ENCODE measurements around the gene RIC8B.

Gene RIC8B

DNA sequence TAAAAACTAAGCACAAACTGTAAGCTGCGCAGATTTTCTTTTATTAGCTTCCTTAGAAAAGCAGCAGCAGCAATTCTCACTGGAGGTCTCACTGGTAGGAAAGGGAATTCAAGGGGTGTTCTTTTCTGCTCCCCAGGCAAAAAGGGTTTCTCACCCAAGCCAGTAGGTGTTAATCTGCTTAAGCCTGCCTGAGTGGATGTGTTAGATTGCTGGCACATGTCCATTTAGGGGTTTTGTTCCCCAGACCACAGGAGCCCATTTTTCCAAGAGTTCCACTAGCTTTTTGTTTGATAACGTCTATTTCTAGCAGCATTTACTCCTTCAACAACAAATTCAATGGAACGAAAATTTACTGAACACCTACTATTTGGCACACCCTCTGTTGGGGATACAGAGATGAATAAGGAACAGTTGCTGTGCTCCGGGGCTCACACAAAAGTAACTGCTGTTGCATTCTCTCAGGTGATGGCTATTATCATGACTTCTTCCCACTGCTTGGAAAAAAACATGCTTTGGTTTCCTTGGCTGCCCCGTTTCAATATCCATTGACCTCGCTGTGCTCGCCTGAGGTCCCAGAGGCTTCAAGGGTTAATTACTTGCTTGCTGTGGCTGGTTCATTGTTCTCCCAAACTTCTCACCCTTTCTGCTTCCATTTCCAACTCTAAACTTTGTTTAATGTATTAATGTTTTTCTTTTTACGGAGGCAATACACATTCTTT lies 31.1 kb upstream of the RIC8B start:
- Mint-ChIP-seq H3K36me3 (ENCODE audit: low read depth) (peaks cover 4% of the 10 kb centered on the region), H3K27ac (no peak overlapping the region), H3K27me3 (ENCODE audit: low read depth, poor library complexity) (peaks cover 17% of the 10 kb centered on the region), H3K4me1 (peaks cover 21% of the 10 kb centered on the region), H3K4me3 (no peak overlapping the region), H3K9me3 (peaks cover 7% of the 10 kb centered on the region)
- DNase-seq = no peak
- TF ChIP-seq, protein P1, sequence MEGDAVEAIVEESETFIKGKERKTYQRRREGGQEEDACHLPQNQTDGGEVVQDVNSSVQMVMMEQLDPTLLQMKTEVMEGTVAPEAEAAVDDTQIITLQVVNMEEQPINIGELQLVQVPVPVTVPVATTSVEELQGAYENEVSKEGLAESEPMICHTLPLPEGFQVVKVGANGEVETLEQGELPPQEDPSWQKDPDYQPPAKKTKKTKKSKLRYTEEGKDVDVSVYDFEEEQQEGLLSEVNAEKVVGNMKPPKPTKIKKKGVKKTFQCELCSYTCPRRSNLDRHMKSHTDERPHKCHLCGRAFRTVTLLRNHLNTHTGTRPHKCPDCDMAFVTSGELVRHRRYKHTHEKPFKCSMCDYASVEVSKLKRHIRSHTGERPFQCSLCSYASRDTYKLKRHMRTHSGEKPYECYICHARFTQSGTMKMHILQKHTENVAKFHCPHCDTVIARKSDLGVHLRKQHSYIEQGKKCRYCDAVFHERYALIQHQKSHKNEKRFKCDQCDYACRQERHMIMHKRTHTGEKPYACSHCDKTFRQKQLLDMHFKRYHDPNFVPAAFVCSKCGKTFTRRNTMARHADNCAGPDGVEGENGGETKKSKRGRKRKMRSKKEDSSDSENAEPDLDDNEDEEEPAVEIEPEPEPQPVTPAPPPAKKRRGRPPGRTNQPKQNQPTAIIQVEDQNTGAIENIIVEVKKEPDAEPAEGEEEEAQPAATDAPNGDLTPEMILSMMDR (IDR thresholded peaks at IDR 0.05) = no peak

DNA sequence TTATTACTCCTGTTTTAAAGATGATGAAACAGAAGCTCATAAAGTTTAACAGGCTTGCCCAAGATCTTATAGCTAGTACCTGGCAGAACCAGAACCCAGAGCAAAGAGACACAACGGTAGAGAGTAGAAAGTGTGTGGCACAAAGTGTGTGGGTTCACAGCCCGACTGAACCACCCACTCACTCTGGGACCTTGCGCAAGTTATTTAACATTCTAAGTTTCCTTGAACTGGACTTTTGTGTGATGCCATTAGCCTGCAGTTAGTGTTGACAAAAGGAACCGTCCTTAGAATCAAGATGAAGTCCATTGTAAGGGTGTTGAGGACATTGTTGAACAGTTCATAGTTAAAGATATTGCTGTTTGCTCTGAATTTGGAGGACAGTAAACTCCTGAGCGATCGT lies 29.9 kb upstream of the RIC8B start:
- H3K27ac Mint-ChIP-seq = no peak overlapping the region
- H3K36me3 Mint-ChIP-seq (ENCODE audit: low read depth) = peaks cover 4% of the 10 kb centered on the region
- DNase-seq = no peak
- peaks cover 26% of the 10 kb centered on the region for H3K4me1 Mint-ChIP-seq
- peaks cover 22% of the 10 kb centered on the region for H3K27me3 Mint-ChIP-seq (ENCODE audit: low read depth, poor library complexity)
- H3K9me3 Mint-ChIP-seq = peaks cover 7% of the 10 kb centered on the region
- TF ChIP-seq, protein P1 (IDR thresholded peaks at IDR 0.05) = no peak
- H3K4me3 Mint-ChIP-seq = no peak overlapping the region

DNA sequence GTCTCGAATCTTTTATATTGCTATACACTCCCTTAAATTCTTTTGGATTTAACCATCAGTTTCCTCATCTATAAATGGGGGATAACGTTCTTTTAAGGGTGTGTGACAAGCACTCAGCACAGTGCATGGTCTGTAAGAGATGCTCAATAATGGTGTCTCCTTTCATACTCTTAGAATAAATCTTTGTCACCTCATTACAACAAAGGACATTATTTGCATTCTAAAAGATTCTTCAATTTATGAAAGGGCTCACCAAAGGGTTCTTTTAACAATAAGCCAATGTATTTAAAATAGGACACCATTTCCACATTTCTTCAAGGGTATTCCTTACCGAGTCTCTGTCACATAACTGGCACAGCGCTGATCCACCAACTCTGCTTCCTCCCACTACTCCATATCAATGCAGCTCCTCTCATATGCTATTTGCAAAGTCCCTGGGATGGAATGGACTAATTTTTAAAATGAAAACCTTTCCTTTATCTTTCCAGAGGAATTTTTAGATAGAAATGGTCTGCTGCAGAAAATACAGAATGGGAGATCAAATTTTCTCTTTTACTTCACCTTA lies 29.2 kb upstream of the RIC8B start:
- no peak for DNase-seq
- Mint-ChIP-seq H3K36me3 (ENCODE audit: low read depth) (peaks cover 4% of the 10 kb centered on the region), H3K27ac (no peak overlapping the region), H3K27me3 (ENCODE audit: low read depth, poor library complexity) (peaks cover 22% of the 10 kb centered on the region), H3K9me3 (peaks cover 7% of the 10 kb centered on the region), H3K4me3 (no peak overlapping the region), H3K4me1 (peaks cover 30% of the 10 kb centered on the region)
- TF ChIP-seq, protein P1 (IDR thresholded peaks at IDR 0.05) = no peak

DNA sequence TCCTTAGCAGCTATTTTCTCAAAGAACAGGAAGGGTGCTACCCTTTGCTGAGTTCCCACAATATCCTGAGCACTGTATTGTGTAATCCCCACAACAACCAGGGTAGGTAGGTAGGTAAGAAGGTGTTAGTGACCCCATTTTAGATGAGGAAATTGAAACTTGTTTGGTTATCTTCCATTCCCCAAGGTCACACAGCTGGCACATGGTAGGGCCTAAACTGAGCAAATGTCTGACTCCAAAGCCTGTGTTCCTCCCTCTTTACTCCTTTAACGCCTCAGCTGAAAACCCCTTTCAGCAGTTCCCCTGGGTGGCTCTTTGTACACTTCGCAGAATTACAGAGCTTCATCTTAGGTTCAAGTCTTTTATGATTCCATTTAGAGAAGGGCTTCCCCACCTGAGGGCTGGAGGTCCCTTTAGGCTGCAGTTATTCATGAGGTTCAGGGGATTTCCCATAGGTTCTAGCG lies 26.5 kb upstream of the RIC8B start:
- peaks cover 25% of the 10 kb centered on the region for H3K4me1 Mint-ChIP-seq
- no peak for DNase-seq
- TF ChIP-seq, protein P1 (IDR thresholded peaks at IDR 0.05) = no peak
- H3K27me3 Mint-ChIP-seq (ENCODE audit: low read depth, poor library complexity) = peaks cover 20% of the 10 kb centered on the region
- H3K9me3 Mint-ChIP-seq = peaks cover 16% of the 10 kb centered on the region
- H3K36me3 Mint-ChIP-seq (ENCODE audit: low read depth) = peaks cover 11% of the 10 kb centered on the region
- H3K27ac Mint-ChIP-seq = peak overlapping the region; percentile 80
- H3K4me3 Mint-ChIP-seq = no peak overlapping the region

DNA sequence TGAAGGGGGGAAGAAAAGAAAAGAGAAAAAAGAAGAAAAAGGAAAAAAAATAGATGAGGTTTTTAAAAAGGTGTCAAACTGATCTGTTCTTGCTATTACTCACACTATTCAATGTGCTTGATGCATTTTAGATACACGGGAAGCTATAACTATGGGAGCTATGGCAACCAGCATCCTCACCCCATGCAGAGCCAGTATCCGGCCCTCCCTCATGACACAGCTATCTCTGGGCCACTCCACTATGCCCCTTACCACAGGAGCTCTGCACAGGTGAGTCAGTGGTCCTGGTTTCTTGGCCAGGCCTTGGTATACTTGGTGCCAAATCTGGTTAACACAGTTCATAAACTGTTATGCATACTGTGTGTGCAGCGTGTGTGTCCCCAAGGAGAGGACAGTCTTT lies 24.0 kb upstream of the RIC8B start:
- H3K4me3 Mint-ChIP-seq = no peak overlapping the region
- H3K9me3 Mint-ChIP-seq = peaks cover 21% of the 10 kb centered on the region
- no peak for DNase-seq
- H3K36me3 Mint-ChIP-seq (ENCODE audit: low read depth) = peaks cover 11% of the 10 kb centered on the region
- H3K27me3 Mint-ChIP-seq (ENCODE audit: low read depth, poor library complexity) = peaks cover 14% of the 10 kb centered on the region
- no peak overlapping the region for H3K27ac Mint-ChIP-seq
- TF ChIP-seq, protein P1 (IDR thresholded peaks at IDR 0.05) = no peak
- H3K4me1 Mint-ChIP-seq = peaks cover 13% of the 10 kb centered on the region

DNA sequence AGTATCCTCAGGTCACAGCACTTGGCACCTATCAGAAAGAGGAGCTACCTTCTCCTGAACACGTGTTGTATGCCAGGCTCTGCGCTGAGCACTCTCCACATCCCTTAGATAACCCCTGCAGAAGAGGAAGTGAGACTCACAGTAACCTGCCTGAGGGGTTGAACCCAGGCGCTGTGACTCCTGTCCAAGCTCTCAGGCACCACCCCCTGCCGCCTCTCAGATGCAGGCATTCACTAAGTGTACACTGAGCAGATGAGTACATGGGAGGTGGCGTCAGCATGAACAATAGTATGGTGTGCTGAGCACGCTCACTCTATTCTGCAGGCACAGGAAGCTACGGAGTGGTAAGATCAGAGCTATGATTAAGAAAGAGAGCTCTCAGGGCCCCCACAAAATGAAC lies 21.0 kb upstream of the RIC8B start:
- Mint-ChIP-seq H3K27ac (no peak overlapping the region), H3K4me3 (no peak overlapping the region)
- DNase-seq = no peak

More for the DNA sequence above, 21.0 kb upstream of the RIC8B start:
- H3K9me3 Mint-ChIP-seq = peaks cover 14% of the 10 kb centered on the region
- H3K36me3 Mint-ChIP-seq (ENCODE audit: low read depth) = peaks cover 7% of the 10 kb centered on the region
- TF ChIP-seq, protein P1 (IDR thresholded peaks at IDR 0.05) = no peak
- H3K27me3 Mint-ChIP-seq (ENCODE audit: low read depth, poor library complexity) = peaks cover 7% of the 10 kb centered on the region
- H3K4me1 Mint-ChIP-seq = peaks cover 12% of the 10 kb centered on the region

Data from nephron progenitor cell (in vitro differentiated cells).